Right lobe of liver (tissue), 6 donors: Measurements from ENCODE around the gene ADAT1. TPM values are rescaled to one million over a fixed set of nuclear protein-coding genes. Genes with fewer than 3 reads are reported as not detected.

Experiments used
- ATAC-seq, 4 donors: fragments of 200-7000 bp; cut with Tn5 transposase; one replicate each; pipeline ENCODE4 v1.9.1; 2020; ENCODE audit warnings: mild to moderate bottlenecking in 4 of 4, moderate library complexity in 4 of 4
- DNase-seq, 3 donors: peaks; one replicate each; pipeline ENCODE4 v3.0.0-alpha.2; 2020
- H3K27ac ChIP-seq, 3 donors: fragments of 200-600 bp; one replicate each; pipeline ENCODE4 v1.8.0; 2022
- H3K27me3 ChIP-seq, 2 donors: fragments of 200-600 bp; one replicate each; pipeline ENCODE4 v1.8.0; 2022
- H3K36me3 ChIP-seq, 4 donors: fragments of 200-600 bp; sonication (generic) in 1 of 4; one replicate each; pipeline versions ENCODE4 v1.5.1 to v1.8.0; 2017 to 2022; ENCODE audit warnings: control low read depth in 1 of 4
- H3K4me1 ChIP-seq, 4 donors: fragments of 200-600 bp; sonication (generic) in 1 of 4; one replicate each; pipeline versions ENCODE4 v1.5.1 to v1.8.0; 2017 to 2022; ENCODE audit warnings: control low read depth in 1 of 4
- H3K4me3 ChIP-seq, 3 donors: fragments of 200-600 bp; one replicate each; pipeline ENCODE4 v1.8.0; 2022
- H3K9me3 ChIP-seq, 4 donors: fragments of 200-600 bp; sonication (generic) in 1 of 4; one replicate each; pipeline versions ENCODE4 v1.5.1 to v1.8.0; 2017 to 2022; ENCODE audit warnings: control low read depth in 1 of 4
- POLR2A ChIP-seq: fragments of 450-650 bp; IDR thresholded peaks from one replicate; pipeline ENCODE4 v1.6.1; 2017; ENCODE audit warnings: antibody characterized with exemption, mild to moderate bottlenecking
- WGBS: methylation state at CpG from one replicate; pipeline ENCODE4 v1.1.6; 2018; ENCODE audit warnings: low coverage, low lambda C conversion rate; ENCODE audit not compliant: insufficient coverage; ENCODE audit errors: missing lambda C conversion rate; 5-methylcytosine and 5-hydroxymethylcytosine counted together
- intact Hi-C, 2 donors: fragments of 100-400 bp; cut with DNase I; formaldehyde crosslinking; loops; one replicate each; pipeline versions ENCODE4 v1.11.2 to v1.14.1; 2022
- total RNA-seq, 6 experiments: library from RNA; depleted of rRNA in 2 of 6; stranded (reverse); fragments of >200 nt in 2 of 6; fragmentation: NEBNext Ultra II Directional in 3 of 6; extraction: Animal tissue kit (Norgen Biotek cat#: 25700) in 3 of 6; gene quantifications; one replicate each; pipeline versions ENCODE4 v1.1.0 to v1.2.4, GENCODE V29; 2016 to 2023
- TF ChIP-seq, protein P1 (sequence below), 4 donors: fragments of 200-600 bp in 3 of 4; fragments of 450-650 bp in 1 of 4; IDR thresholded peaks; one replicate each; pipeline versions ENCODE4 v1.5.1 to v1.8.0; 2016 to 2022; ENCODE audit warnings: antibody characterized with exemption in 4 of 4, mild to moderate bottlenecking in 2 of 4
- donor health status: DM: no; HTN: yes; CAD: no.
- donor health status: DM: no; HTN: no; CAD: no.
- donor health status: DM: no; HTN: no; CAD: no.
- donor health status: DM: no; HTN: yes; CAD: no.
- donor health status: DM: no; HTN: yes; CAD: no.

The ADAT1 gene
- total RNA-seq, 6 experiments from 2014 or later: 17.7 to 29.7 (median 20.7) TPM

DNA sequence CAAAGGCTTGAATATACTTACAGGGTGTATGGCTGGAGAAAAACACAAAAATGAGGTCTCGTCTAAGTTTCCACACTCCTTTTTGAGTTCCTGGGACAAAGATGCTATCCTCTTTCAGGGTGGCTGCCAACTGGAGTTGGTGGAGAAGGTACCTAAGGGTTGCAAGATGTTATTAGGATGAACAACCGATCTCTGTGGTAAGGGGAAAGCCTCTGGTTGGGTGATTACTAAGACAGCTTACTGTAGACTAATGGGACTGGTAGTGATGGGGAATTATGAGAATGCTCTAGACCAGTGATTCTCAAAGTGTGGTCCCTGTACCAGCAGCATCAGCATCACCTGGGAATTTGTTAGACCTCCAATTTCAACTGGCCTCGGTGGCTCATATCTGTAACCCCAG, 6.0 kb downstream of the ADAT1 start:
- H3K4me1 ChIP-seq: peaks cover 0 to 7% (median 2%) of the 10 kb centered on the region in 4 donors
- TF ChIP-seq, protein P1, sequence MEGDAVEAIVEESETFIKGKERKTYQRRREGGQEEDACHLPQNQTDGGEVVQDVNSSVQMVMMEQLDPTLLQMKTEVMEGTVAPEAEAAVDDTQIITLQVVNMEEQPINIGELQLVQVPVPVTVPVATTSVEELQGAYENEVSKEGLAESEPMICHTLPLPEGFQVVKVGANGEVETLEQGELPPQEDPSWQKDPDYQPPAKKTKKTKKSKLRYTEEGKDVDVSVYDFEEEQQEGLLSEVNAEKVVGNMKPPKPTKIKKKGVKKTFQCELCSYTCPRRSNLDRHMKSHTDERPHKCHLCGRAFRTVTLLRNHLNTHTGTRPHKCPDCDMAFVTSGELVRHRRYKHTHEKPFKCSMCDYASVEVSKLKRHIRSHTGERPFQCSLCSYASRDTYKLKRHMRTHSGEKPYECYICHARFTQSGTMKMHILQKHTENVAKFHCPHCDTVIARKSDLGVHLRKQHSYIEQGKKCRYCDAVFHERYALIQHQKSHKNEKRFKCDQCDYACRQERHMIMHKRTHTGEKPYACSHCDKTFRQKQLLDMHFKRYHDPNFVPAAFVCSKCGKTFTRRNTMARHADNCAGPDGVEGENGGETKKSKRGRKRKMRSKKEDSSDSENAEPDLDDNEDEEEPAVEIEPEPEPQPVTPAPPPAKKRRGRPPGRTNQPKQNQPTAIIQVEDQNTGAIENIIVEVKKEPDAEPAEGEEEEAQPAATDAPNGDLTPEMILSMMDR (IDR thresholded peaks at IDR 0.05): no peak
- no peak for TF ChIP-seq POLR2A
- 90% methylated on average over 2 of the region's 3 CpGs for WGBS
- no peaks in the 10 kb centered on the region for H3K27me3 ChIP-seq
- H3K4me3 ChIP-seq: no peak overlapping the region
- intact Hi-C loops: no loop called here
- ATAC-seq (no peak), DNase-seq (no peak)
- H3K9me3 ChIP-seq: no peaks in the 10 kb centered on the region
- no peak overlapping the region for H3K27ac ChIP-seq
- peaks cover 0 to 33% (median 18%) of the 10 kb centered on the region in 4 donors for H3K36me3 ChIP-seq

DNA sequence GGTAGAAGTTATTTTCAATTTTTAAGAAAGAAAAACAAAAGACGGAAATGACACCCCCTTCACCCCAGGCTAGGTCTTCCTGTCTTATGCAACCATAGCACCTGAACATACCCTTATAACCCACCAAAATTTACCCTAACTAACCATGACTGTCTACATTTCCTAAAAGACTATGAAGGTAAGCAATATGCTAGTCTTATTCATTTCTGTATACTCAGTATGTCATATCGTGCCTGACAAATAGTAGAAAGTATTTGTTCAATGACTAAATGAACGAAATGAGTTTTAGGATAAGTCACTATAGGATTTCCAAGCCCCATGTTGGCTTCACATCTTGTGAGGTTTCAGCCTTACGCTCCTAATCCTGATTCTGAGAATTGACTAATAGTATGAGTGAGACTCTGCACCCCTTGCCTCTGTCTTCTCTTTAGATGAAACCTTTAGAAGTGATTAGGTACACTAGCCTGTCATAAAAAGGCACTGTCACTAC, 6.5 kb downstream of the ADAT1 start:
- H3K27ac ChIP-seq: no peak overlapping the region
- WGBS: 65% methylated on average over 4 of the region's 4 CpGs
- ATAC-seq: no peak

DNA sequence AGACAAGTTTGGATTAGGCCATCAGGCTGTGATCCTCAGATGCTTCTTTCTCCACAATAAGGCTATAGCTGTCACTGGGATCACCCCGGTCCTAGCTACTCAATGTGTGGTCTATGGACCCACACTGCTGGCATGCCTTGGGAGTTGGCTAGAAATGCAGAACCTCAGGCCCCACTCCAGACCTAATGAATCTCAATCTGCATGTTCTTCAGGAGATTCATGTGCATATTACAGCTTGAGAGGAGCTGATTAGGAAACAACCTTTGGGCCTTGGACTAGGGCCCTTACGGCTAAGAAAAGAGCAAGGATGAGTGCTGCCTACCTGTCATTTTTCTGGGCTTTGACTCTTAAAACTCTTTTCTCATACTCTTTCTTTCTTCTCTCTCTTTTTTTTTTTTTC, 7.5 kb downstream of the ADAT1 start:
- WGBS: 100% methylated on average over 1 of the region's 2 CpGs
- Histone ChIP-seq H3K4me1 (no peaks in the 10 kb centered on the region), H3K27me3 (no peaks in the 10 kb centered on the region), H3K36me3 (peaks cover 0 to 47% (median 21%) of the 10 kb centered on the region in 4 donors), H3K4me3 (no peak overlapping the region), H3K9me3 (no peaks in the 10 kb centered on the region), H3K27ac (no peak overlapping the region)
- ATAC-seq (no peak), DNase-seq (no peak)
- TF ChIP-seq, protein P1 (IDR thresholded peaks at IDR 0.05): no peak
- no peak for TF ChIP-seq POLR2A
- intact Hi-C loops: no loop called here

More for the DNA sequence above, 6.5 kb downstream of the ADAT1 start:
- TF ChIP-seq, protein P1 (IDR thresholded peaks at IDR 0.05): no peak
- no peak for TF ChIP-seq POLR2A
- H3K36me3 ChIP-seq: peaks cover 0 to 39% (median 20%) of the 10 kb centered on the region in 4 donors
- peaks cover 0 to 1% (median 0%) of the 10 kb centered on the region in 4 donors for H3K4me1 ChIP-seq
- DNase-seq: no peak
- H3K27me3 ChIP-seq: no peaks in the 10 kb centered on the region
- no peaks in the 10 kb centered on the region for H3K9me3 ChIP-seq
- intact Hi-C loops: no loop called here
- no peak overlapping the region for H3K4me3 ChIP-seq

DNA sequence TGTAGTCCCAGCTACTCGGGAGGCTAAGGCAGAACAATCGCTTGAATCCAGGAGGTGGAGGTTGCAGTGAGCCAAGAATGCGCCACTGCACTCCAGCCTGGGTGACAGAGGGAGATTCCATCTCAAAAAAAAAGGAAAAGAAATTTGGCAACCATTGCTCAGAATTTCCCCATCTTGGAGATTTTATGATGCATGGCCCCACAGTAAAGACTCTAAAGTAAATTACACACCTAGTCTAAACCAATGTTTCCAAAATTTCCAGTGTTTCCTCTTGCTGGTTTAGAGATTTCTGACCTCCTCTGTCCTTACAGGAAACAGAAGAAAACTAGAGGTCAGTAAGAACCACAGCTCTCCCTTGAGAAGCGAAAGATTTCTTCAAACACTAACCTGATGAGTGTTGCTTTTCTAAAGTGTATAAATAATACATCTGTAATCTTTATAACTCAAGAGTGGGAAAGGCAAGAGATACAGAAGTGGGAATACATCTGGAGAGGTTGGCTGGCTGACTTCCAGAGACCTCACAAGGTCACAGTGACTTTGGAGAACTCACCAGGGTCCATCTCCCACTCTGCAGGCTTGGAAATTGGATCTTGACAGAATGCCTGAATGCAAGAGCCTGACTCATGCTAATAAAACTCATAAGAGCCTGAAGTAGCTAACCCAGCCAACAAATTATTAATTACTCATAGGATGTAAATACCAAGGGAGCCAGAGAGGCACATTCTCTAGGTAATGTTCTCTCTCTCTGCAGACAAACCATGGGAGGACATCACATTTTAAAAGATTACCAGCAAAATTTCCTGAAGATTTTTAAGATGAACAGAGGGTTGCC, 8.8 kb downstream of the ADAT1 start:
- Histone ChIP-seq H3K4me1 (no peaks in the 10 kb centered on the region), H3K27me3 (no peaks in the 10 kb centered on the region), H3K27ac (no peak overlapping the region), H3K36me3 (peaks cover 0 to 54% (median 20%) of the 10 kb centered on the region in 4 donors), H3K4me3 (no peak overlapping the region), H3K9me3 (no peaks in the 10 kb centered on the region)
- TF ChIP-seq, protein P1 (IDR thresholded peaks at IDR 0.05): no peak
- TF ChIP-seq POLR2A: no peak
- DNase-seq (no peak), ATAC-seq (no peak)
- intact Hi-C loops: no loop called here
- 100% methylated on average over 3 of the region's 4 CpGs for WGBS
